H9 (cell line): ENCODE results near the gene LRRC3B. TPM values are rescaled to one million over a fixed set of nuclear protein-coding genes. Genes with fewer than 3 reads are reported as not detected.

ENCODE experiments used
- DNase-seq: peaks from one replicate; pipeline ENCODE4 v3.0.0-alpha.2; 2017
- H2AFZ ChIP-seq: one replicate; pipeline ENCODE4 v1.6.1; 2013; ENCODE audit warnings: mild to moderate bottlenecking, low read length, control low read depth, moderate library complexity
- H2AK5ac ChIP-seq: 2 replicates; pipeline ENCODE4 v1.6.1; 2013; ENCODE audit warnings: low read length, control low read depth, mixed read lengths; ENCODE audit not compliant: insufficient read length
- H2BK120ac ChIP-seq: one replicate; pipeline ENCODE4 v1.6.1; 2013; ENCODE audit warnings: low read depth, mild to moderate bottlenecking, low read length, control low read depth, inconsistent platforms; ENCODE audit not compliant: poor library complexity, severe bottlenecking
- H2BK12ac ChIP-seq: 2 replicates; pipeline ENCODE4 v1.6.1; 2013; ENCODE audit warnings: low read length, control low read depth, mixed read lengths, low read depth; ENCODE audit not compliant: insufficient read length
- H2BK15ac ChIP-seq: 2 replicates; pipeline ENCODE4 v1.6.1; 2013; ENCODE audit warnings: low read depth, low read length, control low read depth
- H2BK20ac ChIP-seq: one replicate; pipeline ENCODE4 v1.6.1; 2013; ENCODE audit warnings: low read depth, mild to moderate bottlenecking, low read length, control low read depth, inconsistent platforms; ENCODE audit not compliant: poor library complexity, severe bottlenecking
- H2BK5ac ChIP-seq: 2 replicates; pipeline ENCODE4 v1.6.1; 2013; ENCODE audit warnings: low read length, control low read depth, mixed read lengths; ENCODE audit not compliant: insufficient read length
- H3K14ac ChIP-seq: 2 replicates; pipeline ENCODE4 v1.6.1; 2013; ENCODE audit warnings: low read length, control low read depth; ENCODE audit not compliant: insufficient read depth
- H3K18ac ChIP-seq: 2 replicates; pipeline ENCODE4 v1.6.1; 2013; ENCODE audit warnings: low read depth, mild to moderate bottlenecking, mixed read lengths, low read length, control low read depth; ENCODE audit not compliant: insufficient read length
- H3K23ac ChIP-seq: 2 replicates; pipeline ENCODE4 v1.6.1; 2013; ENCODE audit warnings: low read length, control low read depth, mixed read lengths, low read depth; ENCODE audit not compliant: insufficient read length
- H3K23me2 ChIP-seq: 2 replicates; pipeline ENCODE4 v1.6.1; 2013; ENCODE audit warnings: low read depth, mild to moderate bottlenecking, mixed read lengths, low read length, control low read depth; ENCODE audit not compliant: insufficient read length, poor library complexity, severe bottlenecking
- H3K27ac ChIP-seq: 2 replicates; pipeline ENCODE4 v1.5.1; 2013; ENCODE audit warnings: low read length, control low read depth, mixed read lengths, low read depth; ENCODE audit not compliant: insufficient read length
- H3K27me3 ChIP-seq: 2 replicates; pipeline ENCODE4 v1.6.1; 2013; ENCODE audit warnings: low read length, control low read depth, inconsistent platforms; ENCODE audit not compliant: insufficient read depth
- H3K4ac ChIP-seq: 2 replicates; pipeline ENCODE4 v1.6.1; 2013; ENCODE audit warnings: low read depth, mild to moderate bottlenecking, control low read depth, inconsistent platforms, low read length, moderate library complexity
- H3K4me1 ChIP-seq: 2 replicates; pipeline ENCODE4 v1.6.1; 2013; ENCODE audit warnings: low read length, control low read depth, inconsistent platforms; ENCODE audit not compliant: insufficient read depth
- H3K4me2 ChIP-seq: 2 replicates; pipeline ENCODE4 v1.6.1; 2013; ENCODE audit warnings: low read length, control low read depth, mixed read lengths; ENCODE audit not compliant: insufficient read length, insufficient read depth
- H3K56ac ChIP-seq: 2 replicates; pipeline ENCODE4 v1.6.1; 2013; ENCODE audit warnings: low read depth, mild to moderate bottlenecking, mixed read lengths, low read length, control low read depth; ENCODE audit not compliant: insufficient read length
- H3K79me1 ChIP-seq: 2 replicates; pipeline ENCODE4 v1.6.1; 2013; ENCODE audit warnings: low read depth, mild to moderate bottlenecking, moderate library complexity, low read length, control low read depth, inconsistent platforms; ENCODE audit not compliant: insufficient read depth, poor library complexity, severe bottlenecking
- H3K79me2 ChIP-seq: 2 replicates; pipeline ENCODE4 v1.6.1; 2013; ENCODE audit warnings: low read length, control low read depth, inconsistent platforms; ENCODE audit not compliant: insufficient read depth
- H3K9ac ChIP-seq: 2 replicates; pipeline ENCODE4 v1.6.1; 2013; ENCODE audit warnings: low read length, control low read depth, mixed read lengths; ENCODE audit not compliant: insufficient read length; ENCODE audit errors: extremely low read depth
- H3K9me3 ChIP-seq: one replicate; pipeline ENCODE4 v1.6.1; 2013; ENCODE audit warnings: low read depth, low read length, inconsistent platforms; ENCODE audit not compliant: control insufficient read depth
- H3T11ph ChIP-seq: one replicate; pipeline ENCODE4 v1.6.1; 2013; ENCODE audit warnings: mild to moderate bottlenecking, low read length, control low read depth, inconsistent platforms
- H4K20me1 ChIP-seq: one replicate; pipeline ENCODE4 v1.6.1; 2013; ENCODE audit not compliant: control insufficient read depth, insufficient read length, insufficient read depth
- H4K5ac ChIP-seq: 2 replicates; pipeline ENCODE4 v1.6.1; 2013; ENCODE audit warnings: low read depth, mild to moderate bottlenecking, mixed read lengths, low read length, control low read depth; ENCODE audit not compliant: insufficient read length
- H4K8ac ChIP-seq: replicated peaks from 2 replicates; pipeline ENCODE4 v1.6.1; 2013; ENCODE audit warnings: low read length, control low read depth, mixed read lengths, low read depth; ENCODE audit not compliant: insufficient read length
- H4K91ac ChIP-seq: 2 replicates; pipeline ENCODE4 v1.6.1; 2013; ENCODE audit warnings: low read depth, mild to moderate bottlenecking, moderate library complexity, mixed read lengths, low read length, control low read depth; ENCODE audit not compliant: insufficient read length
- H3K27ac Mint-ChIP-seq, 3 experiments: 2 replicates in 2 of 3; 3 replicates in 1 of 3; pipeline ENCODE4 v1.8.0; 2020 to 2021; ENCODE audit warnings: mixed read lengths in 3 of 3, mild to moderate bottlenecking in 1 of 3, moderate library complexity in 1 of 3
- H3K27me3 Mint-ChIP-seq: 2 replicates; pipeline ENCODE4 v1.8.0; 2021; ENCODE audit warnings: low read depth, mild to moderate bottlenecking, moderate library complexity, mixed read lengths
- H3K36me3 Mint-ChIP-seq, 3 experiments: 2 replicates in 2 of 3; 3 replicates in 1 of 3; pipeline ENCODE4 v1.8.0; 2020 to 2021; ENCODE audit warnings: low read depth in 3 of 3, mixed read lengths in 3 of 3; ENCODE audit not compliant: insufficient read depth in 1 of 3
- H3K4me1 Mint-ChIP-seq, 2 experiments: 2 replicates each; pipeline ENCODE4 v1.8.0; 2020; ENCODE audit warnings: mixed read lengths in 2 of 2
- H3K4me3 Mint-ChIP-seq, 2 experiments: 2 replicates in 1 of 2; 3 replicates in 1 of 2; pipeline ENCODE4 v1.8.0; 2020 to 2021; ENCODE audit warnings: mild to moderate bottlenecking in 2 of 2, mixed read lengths in 2 of 2, moderate library complexity in 1 of 2
- H3K9me3 Mint-ChIP-seq, 2 experiments: 2 replicates in 1 of 2; 3 replicates in 1 of 2; pipeline ENCODE4 v1.8.0; 2020; ENCODE audit warnings: mild to moderate bottlenecking in 2 of 2, mixed read lengths in 2 of 2, moderate library complexity in 1 of 2
- CTCF ChIP-seq: fragments of 200-600 bp; sonication (generic); conservative IDR thresholded peaks from 3 replicates; pipeline ENCODE4 v1.8.0; 2021; ENCODE audit warnings: antibody characterized with exemption, mild to moderate bottlenecking
- WGBS: extraction: QIAGEN DNeasy Blood & Tissue Kit; methylation state at CpG from one replicate; pipeline ENCODE4 v1.1.7; 2013; ENCODE audit warnings: missing lambda C conversion rate, low lambda C conversion rate, mixed read lengths; ENCODE audit not compliant: insufficient read length; ENCODE audit errors: extremely low coverage; 5-methylcytosine and 5-hydroxymethylcytosine counted together
- total RNA-seq: library from RNA; stranded (reverse); gene quantifications from 2 replicates; pipeline ENCODE4 v1.2.1, GENCODE V29; 2021

LRRC3B gene
- total RNA-seq, 1 experiment from 2014 or later, result 0.35 TPM

GRCh38 chr3:26712211-26713026 lies 89.8 kb downstream of the LRRC3B start:
- Histone ChIP-seq H2AK5ac (no peak overlapping the region), H2BK5ac (no peak overlapping the region), H4K5ac (no peak overlapping the region), H2BK20ac (no peak overlapping the region), H3K23ac (no peak overlapping the region), H3K23me2 (no peaks in the 10 kb centered on the region), H2AFZ (no peak overlapping the region), H3T11ph (no peak overlapping the region), H2BK12ac (no peak overlapping the region), H3K18ac (no peak overlapping the region), H3K4me1 (no peaks in the 10 kb centered on the region; the same call in 1 of the 2 replicates), H3K9me3 (no peaks in the 10 kb centered on the region), H3K4ac (no peak overlapping the region), H3K9ac (no peak overlapping the region), H3K14ac (no peak overlapping the region), H3K4me2 (no peak overlapping the region), H4K8ac (no peak overlapping the region), H2BK15ac (no peak overlapping the region), H3K27ac (no peak overlapping the region), H3K79me2 (no peaks in the 10 kb centered on the region), H3K27me3 (no peaks in the 10 kb centered on the region), H3K56ac (no peak overlapping the region), H3K79me1 (no peaks in the 10 kb centered on the region), H4K20me1 (no peaks in the 10 kb centered on the region), H4K91ac (no peak overlapping the region), H2BK120ac (no peak overlapping the region)
- Mint-ChIP-seq H3K9me3 (peaks cover 6 to 12% of the 10 kb centered on the region in 2 experiments; a peak in 4 of 5 replicates), H3K4me3 (no peak overlapping the region), H3K27ac (peak overlapping the region in 1 of 3 experiments; percentile 45; a peak in 1 of 7 replicates), H3K4me1 (peaks cover 6 to 14% of the 10 kb centered on the region in 2 experiments), H3K36me3 (peaks cover 2 to 20% (median 19%) of the 10 kb centered on the region in 3 experiments; a peak in 6 of 7 replicates), H3K27me3 (no peaks in the 10 kb centered on the region; the same call in 1 of the 2 replicates)
- DNase-seq, result no peak
- TF ChIP-seq CTCF, result peak; percentile 79
- no CpG with 5 or more reads among the region's 5 CpGs for WGBS
